LNCAP (cell line): Measurements from ENCODE around the gene SLC35B1.

Experiments
- TF ChIP-seq, protein P1 (sequence below): fragments of 450-650 bp; IDR thresholded peaks from 2 replicates; pipeline ENCODE4 v1.5.1; 2017; ENCODE audit warnings: mild to moderate bottlenecking

The SLC35B1 gene

DNA sequence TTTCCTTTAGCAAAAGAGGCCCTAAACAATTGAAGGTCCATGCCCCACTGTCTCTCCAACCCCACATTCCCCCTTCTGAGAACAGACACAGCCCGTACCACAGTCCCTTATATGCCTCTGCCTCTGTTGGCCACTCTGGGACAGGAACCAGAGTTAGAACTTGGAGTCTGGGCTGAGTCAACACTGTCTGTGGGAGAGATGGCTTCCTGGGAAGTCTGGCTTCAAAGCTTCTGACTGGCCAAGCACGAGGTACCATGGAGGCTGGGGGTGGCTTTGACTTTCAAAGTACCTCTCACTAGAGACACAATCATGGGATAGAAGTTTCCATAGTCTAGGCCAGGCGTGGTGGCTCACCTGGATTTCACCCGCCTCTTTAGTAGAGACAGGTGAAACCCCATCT is 15.0 kb downstream of the SLC35B1 start:
- TF ChIP-seq, protein P1, sequence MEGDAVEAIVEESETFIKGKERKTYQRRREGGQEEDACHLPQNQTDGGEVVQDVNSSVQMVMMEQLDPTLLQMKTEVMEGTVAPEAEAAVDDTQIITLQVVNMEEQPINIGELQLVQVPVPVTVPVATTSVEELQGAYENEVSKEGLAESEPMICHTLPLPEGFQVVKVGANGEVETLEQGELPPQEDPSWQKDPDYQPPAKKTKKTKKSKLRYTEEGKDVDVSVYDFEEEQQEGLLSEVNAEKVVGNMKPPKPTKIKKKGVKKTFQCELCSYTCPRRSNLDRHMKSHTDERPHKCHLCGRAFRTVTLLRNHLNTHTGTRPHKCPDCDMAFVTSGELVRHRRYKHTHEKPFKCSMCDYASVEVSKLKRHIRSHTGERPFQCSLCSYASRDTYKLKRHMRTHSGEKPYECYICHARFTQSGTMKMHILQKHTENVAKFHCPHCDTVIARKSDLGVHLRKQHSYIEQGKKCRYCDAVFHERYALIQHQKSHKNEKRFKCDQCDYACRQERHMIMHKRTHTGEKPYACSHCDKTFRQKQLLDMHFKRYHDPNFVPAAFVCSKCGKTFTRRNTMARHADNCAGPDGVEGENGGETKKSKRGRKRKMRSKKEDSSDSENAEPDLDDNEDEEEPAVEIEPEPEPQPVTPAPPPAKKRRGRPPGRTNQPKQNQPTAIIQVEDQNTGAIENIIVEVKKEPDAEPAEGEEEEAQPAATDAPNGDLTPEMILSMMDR, result no peak

DNA sequence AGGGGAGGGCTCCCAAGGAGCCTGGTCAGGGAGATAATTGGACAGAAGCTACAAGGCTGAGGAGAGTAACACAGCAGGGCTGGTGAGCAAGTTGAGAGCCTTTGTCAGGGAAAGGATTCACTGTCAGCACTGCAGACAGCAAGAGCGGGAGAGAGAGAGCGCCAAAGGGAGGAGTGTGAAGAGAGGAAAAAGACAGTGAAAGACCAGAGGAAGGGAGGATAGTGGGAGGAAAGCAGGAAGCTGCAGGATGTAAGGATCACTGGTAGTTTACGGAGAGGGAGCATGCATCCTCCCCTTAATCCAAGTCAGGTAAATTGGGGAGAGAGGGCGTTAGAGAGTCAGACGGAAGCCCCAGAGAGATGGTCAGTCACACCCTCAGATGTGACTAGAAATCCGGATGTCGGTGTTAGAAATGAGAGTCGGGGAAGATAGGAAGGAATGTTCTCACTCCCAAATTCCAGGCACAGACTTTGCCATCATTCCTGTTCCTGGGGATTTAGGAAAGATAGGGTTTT is 16.0 kb downstream of the SLC35B1 start:
- TF ChIP-seq, protein P1, result no peak

DNA sequence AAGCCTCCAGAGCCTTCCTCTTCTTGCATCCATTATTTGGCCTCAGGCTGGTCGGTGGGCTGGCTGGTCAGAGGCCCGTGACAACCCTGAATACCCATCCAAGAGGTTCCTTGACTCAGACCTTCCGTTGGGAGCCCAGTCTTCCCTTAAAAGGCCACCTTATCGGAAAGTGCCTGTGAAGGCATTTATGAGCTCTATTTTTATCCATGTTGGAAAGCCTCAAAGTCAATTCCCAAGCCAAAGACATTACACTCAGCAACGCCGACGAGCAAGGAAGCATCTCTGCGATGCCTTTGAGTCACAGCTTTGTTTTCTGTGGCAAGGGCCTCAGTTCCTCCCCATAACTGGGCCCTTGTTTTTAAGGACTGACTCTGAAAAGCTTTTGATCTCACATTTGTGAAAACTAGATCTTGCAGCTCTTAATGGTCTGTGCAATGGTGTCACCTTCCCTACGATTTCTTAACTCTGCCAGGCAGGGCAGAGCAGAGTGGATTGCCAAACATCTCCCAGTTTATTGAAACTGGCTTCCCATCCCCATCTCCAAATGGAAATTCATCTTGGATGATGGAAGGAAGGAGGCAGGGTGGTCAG is 16.6 kb downstream of the SLC35B1 start:
- TF ChIP-seq, protein P1, result no peak

DNA sequence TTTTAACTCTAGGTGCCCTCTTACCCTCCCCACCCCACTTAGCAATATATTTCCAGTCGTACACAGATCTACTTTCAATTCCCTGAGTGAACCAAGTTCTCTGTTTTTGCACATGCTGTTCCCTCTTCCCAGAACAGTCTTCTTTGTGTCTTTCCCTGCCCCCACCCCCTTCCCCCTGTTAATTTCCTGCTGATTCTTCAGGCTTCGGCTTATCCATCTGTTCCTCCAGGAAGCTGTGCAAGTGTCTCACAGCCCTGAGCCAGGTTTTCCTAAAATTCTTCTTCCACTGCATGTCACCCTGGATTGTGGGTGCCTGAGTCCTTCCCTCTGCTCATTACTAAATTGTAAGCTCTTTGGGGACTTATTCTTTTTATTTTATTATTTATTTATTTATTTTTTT is 17.5 kb downstream of the SLC35B1 start:
- TF ChIP-seq, protein P1, result no peak

DNA sequence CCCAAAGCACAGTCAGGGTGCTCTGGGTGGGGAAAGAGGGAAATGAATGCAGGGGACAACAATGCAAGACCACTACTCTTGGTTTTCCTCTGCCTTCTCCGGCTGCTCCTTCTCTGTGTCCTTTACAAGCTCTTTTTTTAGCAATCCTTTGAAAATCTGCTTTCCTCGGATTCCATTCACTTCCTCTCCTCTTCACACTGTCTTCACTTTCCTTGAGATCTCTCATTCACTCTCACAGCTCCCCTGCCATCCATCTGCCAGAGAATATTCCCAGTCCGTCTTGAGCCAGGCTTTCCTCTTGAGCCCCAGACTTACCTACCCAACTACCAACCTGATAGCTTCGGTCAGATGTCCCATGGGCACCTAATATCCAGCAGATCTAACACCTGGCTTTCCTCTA is 18.9 kb downstream of the SLC35B1 start:
- TF ChIP-seq, protein P1, result no peak

DNA sequence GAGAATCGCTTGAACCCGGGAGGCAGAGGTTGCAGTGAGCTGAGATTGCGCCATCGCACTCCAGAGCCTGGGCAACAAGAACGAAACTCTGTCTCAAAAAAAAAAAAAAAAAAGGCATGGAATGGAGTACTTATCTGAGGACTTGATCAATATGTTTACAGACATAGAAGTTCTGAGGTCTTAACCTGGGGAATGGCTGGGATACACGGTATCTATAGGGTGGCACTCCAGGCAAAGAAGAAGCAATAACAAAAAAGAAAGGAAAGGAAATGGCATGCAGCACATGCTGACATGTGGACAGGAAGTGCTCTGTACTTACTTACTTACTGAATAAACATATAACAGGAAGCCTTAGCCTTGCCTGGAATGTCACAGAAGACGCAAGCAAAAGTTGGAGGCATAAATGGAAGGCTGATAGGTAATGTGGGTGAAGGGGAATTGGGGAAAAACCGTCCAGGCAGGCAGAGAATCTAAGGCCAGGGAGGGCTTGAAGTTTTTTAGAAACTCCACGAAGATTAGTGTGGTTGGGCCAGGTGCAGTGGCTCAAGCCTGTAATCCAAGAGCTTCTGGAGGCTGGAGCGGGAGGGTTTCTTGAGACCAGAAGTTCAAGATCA is 19.8 kb downstream of the SLC35B1 start:
- TF ChIP-seq, protein P1, result no peak

DNA sequence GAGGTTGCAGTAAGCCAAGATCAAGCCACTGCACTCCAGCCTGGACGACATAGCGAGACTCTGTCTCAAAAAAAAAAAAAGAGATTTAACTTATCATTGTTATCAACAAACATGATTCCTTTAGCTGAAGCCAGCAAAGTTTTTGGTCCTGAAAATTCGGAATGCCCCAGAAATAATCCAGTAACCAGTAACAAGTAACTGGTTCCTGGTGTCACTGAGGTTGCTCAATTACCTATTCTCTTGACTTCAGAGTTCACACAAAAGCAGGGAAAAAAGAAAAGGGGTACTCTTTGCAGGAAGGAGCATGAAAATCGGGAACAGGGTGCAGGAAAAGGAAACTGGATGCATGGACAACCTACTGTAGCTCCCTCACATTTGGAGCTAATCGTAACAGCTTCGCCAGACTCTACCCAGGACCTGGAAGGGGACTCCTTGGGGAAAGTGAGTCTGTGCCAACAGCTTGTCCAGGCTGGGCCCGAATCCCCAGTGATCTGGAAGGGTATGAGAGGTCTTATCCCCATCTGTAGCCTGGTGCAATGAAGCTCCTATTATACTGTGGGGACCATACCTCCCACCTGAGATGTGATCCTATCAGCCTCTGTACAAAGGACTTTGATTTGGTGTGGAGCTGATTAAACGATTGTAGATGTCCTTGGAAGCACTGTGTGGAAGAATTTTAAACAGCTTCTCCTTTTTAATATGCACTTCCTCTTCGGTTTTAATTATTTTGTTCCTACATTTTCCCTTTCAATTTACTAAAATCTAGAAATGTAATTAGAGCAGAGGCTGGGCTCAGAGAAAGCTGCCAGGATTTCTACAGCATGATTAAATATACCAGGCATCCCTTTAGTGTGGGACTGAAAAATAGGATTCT is 26.4 kb downstream of the SLC35B1 start:
- TF ChIP-seq, protein P1, result no peak
